GM12878 (cell line): ENCODE results near the gene SPG7.

Experiments used
- POLR2A ChIP-seq: IDR thresholded peaks from 2 replicates; pipeline ENCODE4 v1.6.1; 2011; ENCODE audit warnings: low read depth, mild to moderate bottlenecking, low read length
- SIN3A ChIP-seq: IDR thresholded peaks from 2 replicates; pipeline ENCODE4 v1.6.1; 2012; ENCODE audit warnings: low read depth, low read length, improper control_type of control experiment
- TF ChIP-seq, protein P1 (sequence below): fragments of 450-650 bp; formaldehyde crosslinking; IDR thresholded peaks from 2 replicates; pipeline ENCODE4 v1.5.0; 2022; ENCODE audit warnings: mild to moderate bottlenecking, missing genetic modification characterization
- TF ChIP-seq, protein P2 (sequence below), 3 experiments: IDR thresholded peaks in 2 of 3; conservative IDR thresholded peaks in 1 of 3; 2 replicates each; pipeline ENCODE4 v1.5.1; 2011; ENCODE audit warnings: low read depth in 3 of 3, low read length in 3 of 3, mild to moderate bottlenecking in 3 of 3, control low read depth in 2 of 3, moderate library complexity in 2 of 3, inconsistent platforms in 1 of 3, mixed read lengths in 1 of 3; ENCODE audit not compliant: control insufficient read depth in 2 of 3, insufficient read depth in 1 of 3; ENCODE audit errors: extremely low read depth in 1 of 3

DNA sequence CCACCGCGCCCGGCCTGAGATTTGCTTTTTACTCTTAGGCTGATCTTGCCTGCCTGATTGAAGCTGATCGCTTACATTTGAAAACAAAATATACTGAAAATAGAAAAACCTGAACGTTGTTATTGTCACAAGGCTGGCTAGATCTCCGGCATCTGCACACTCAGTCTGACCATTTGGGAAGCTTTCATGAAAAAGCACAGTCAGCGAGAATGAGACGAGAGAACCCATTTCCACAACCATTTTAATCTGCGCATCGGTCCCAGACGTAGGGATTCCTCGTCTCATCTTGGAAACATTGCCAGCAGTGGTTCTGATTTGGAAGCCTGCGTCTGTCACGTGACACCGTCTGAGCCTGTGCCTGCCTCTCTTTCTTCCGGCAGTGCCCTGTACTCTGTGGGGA, 20.9 kb downstream of the SPG7 start:
- TF ChIP-seq POLR2A: no peak
- TF ChIP-seq, protein P1, sequence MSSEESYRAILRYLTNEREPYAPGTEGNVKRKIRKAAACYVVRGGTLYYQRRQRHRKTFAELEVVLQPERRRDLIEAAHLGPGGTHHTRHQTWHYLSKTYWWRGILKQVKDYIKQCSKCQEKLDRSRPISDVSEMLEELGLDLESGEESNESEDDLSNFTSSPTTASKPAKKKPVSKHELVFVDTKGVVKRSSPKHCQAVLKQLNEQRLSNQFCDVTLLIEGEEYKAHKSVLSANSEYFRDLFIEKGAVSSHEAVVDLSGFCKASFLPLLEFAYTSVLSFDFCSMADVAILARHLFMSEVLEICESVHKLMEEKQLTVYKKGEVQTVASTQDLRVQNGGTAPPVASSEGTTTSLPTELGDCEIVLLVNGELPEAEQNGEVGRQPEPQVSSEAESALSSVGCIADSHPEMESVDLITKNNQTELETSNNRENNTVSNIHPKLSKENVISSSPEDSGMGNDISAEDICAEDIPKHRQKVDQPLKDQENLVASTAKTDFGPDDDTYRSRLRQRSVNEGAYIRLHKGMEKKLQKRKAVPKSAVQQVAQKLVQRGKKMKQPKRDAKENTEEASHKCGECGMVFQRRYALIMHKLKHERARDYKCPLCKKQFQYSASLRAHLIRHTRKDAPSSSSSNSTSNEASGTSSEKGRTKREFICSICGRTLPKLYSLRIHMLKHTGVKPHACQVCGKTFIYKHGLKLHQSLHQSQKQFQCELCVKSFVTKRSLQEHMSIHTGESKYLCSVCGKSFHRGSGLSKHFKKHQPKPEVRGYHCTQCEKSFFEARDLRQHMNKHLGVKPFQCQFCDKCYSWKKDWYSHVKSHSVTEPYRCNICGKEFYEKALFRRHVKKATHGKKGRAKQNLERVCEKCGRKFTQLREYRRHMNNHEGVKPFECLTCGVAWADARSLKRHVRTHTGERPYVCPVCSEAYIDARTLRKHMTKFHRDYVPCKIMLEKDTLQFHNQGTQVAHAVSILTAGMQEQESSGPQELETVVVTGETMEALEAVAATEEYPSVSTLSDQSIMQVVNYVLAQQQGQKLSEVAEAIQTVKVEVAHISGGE (CRISPR knock-in tag): no peak
- TF ChIP-seq, protein P2, sequence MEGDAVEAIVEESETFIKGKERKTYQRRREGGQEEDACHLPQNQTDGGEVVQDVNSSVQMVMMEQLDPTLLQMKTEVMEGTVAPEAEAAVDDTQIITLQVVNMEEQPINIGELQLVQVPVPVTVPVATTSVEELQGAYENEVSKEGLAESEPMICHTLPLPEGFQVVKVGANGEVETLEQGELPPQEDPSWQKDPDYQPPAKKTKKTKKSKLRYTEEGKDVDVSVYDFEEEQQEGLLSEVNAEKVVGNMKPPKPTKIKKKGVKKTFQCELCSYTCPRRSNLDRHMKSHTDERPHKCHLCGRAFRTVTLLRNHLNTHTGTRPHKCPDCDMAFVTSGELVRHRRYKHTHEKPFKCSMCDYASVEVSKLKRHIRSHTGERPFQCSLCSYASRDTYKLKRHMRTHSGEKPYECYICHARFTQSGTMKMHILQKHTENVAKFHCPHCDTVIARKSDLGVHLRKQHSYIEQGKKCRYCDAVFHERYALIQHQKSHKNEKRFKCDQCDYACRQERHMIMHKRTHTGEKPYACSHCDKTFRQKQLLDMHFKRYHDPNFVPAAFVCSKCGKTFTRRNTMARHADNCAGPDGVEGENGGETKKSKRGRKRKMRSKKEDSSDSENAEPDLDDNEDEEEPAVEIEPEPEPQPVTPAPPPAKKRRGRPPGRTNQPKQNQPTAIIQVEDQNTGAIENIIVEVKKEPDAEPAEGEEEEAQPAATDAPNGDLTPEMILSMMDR (IDR thresholded peaks at IDR 0.05 in 2 of 3, conservative IDR thresholded peaks at IDR 0.05 in 1 of 3; ENCODE audit: control insufficient read depth in 2 of 3, extremely low read depth in 1 of 3, insufficient read depth in 1 of 3, low read depth in 3 of 3, low read length in 3 of 3): no peak
- no peak for TF ChIP-seq SIN3A
